Measurements from ENCODE around the gene ABLIM1. TPM values are rescaled to one million over a fixed set of nuclear protein-coding genes. Genes with fewer than 3 reads are reported as not detected.

ABLIM1 gene
- total RNA-seq, 4 donors from 2014 or later = 122 to 257 (median 138) TPM

- DNase-seq (ENCODE audit: low spot score) (no peak), ATAC-seq (ENCODE audit: low FRiP score) (no peak)
- no peak for TF ChIP-seq CTCF (IDR thresholded peaks at IDR 0.05)
Observed at GRCh38 chr10:114513381-114513792, 144.7 kb downstream of the ABLIM1 start.

- ATAC-seq (ENCODE audit: low FRiP score) = no peak
- TF ChIP-seq CTCF (IDR thresholded peaks at IDR 0.05) = no peak
- DNase-seq (ENCODE audit: low spot score) = no peak
Observed at GRCh38 chr10:114511881-114512280, 146.2 kb downstream of the ABLIM1 start.

GRCh38 chr10:114508376-114508775 is 149.7 kb downstream of the ABLIM1 start:
- no peak for TF ChIP-seq CTCF (IDR thresholded peaks at IDR 0.05)
- DNase-seq (ENCODE audit: low spot score) (no peak), ATAC-seq (ENCODE audit: low FRiP score) (no peak)

- ATAC-seq (ENCODE audit: low FRiP score) (no peak), DNase-seq (ENCODE audit: low spot score) (no peak)
- no peak for TF ChIP-seq CTCF (IDR thresholded peaks at IDR 0.05)
Observed at GRCh38 chr10:114507449-114507848, 150.6 kb downstream of the ABLIM1 start.

- no peak for TF ChIP-seq CTCF (IDR thresholded peaks at IDR 0.05)
- ATAC-seq (ENCODE audit: low FRiP score) (no peak), DNase-seq (ENCODE audit: low spot score) (no peak)
Observed at GRCh38 chr10:114506871-114507385, 151.1 kb downstream of the ABLIM1 start.

GRCh38 chr10:114504769-114505579 is 153.1 kb downstream of the ABLIM1 start:
- ATAC-seq (ENCODE audit: low FRiP score) (peak; percentile 82), DNase-seq (ENCODE audit: low spot score) (no peak)
- no peak for TF ChIP-seq CTCF (IDR thresholded peaks at IDR 0.05)

GRCh38 chr10:114502074-114502473 is 156.0 kb downstream of the ABLIM1 start:
- ATAC-seq (ENCODE audit: low FRiP score) = no peak
- no peak for TF ChIP-seq CTCF (IDR thresholded peaks at IDR 0.05)

More at GRCh38 chr10:114502074-114502473, 156.0 kb downstream of the ABLIM1 start:
- DNase-seq (ENCODE audit: low spot score) = no peak

Data from omental fat pad (tissue), 4 donors.